Endothelial cell of umbilical vein (primary cell): ENCODE measurements around the gene LAMA5. TPM values are rescaled to one million over a fixed set of nuclear protein-coding genes. Genes with fewer than 3 reads are reported as not detected.

Experiments
- BruUV-seq: library from RNA; stranded (reverse); fragments of 400-500 nt; replicated peaks from 2 replicates; lab custom pipeline; 2021; lab: Mats Ljungman, UMichigan
- CTCF ChIA-PET: fragments of 300-600, 350-600 bp; sonication (Branson Sonifier 250); formaldehyde crosslinking; loops from one replicate; lab custom pipeline; 2021; ENCODE audit warnings: antibody characterized with exemption, inconsistent platforms; lab: Charles Lee
- POLR2A ChIA-PET: fragments of 300-600, 350-600 bp; sonication (Branson Sonifier 250); formaldehyde crosslinking; loops from one replicate; lab custom pipeline; 2021; ENCODE audit warnings: antibody characterized with exemption, inconsistent platforms; lab: Charles Lee
- DNase-seq: peaks from one replicate; pipeline ENCODE4 v3.0.0-alpha.2; 2011; ENCODE audit warnings: low read depth, low spot score
- FAIRE-seq: peaks from 2 replicates; lab custom pipeline; 2011; peaks lifted over from hg19 to GRCh38; lab: Jason Lieb, UNC
- H2AFZ ChIP-seq: 2 replicates; pipeline ENCODE4 v1.6.0; 2012; ENCODE audit warnings: low read depth, low read length, control low read depth, inconsistent platforms
- H3K27ac ChIP-seq: 2 replicates; pipeline ENCODE4 v1.5.1; 2011; ENCODE audit warnings: low read depth, mild to moderate bottlenecking, control low read depth, low read length, moderate library complexity; ENCODE audit not compliant: insufficient read depth
- H3K27me3 ChIP-seq, 2 experiments: 2 replicates each; pipeline versions ENCODE4 v1.6.0 to v1.6.1; 2011; ENCODE audit warnings: low read length in 2 of 2, mixed read lengths in 1 of 2; ENCODE audit not compliant: control insufficient read depth in 2 of 2, insufficient read depth in 2 of 2
- H3K36me3 ChIP-seq, 2 experiments: 2 replicates in 1 of 2; 3 replicates in 1 of 2; pipeline ENCODE4 v1.5.1; 2011; ENCODE audit warnings: low read length in 2 of 2, mild to moderate bottlenecking in 1 of 2, moderate library complexity in 1 of 2; ENCODE audit not compliant: control insufficient read depth in 2 of 2, insufficient read depth in 2 of 2; ENCODE audit errors: extremely low read depth in 1 of 2
- H3K4me1 ChIP-seq: 3 replicates; pipeline ENCODE4 v1.5.1; 2011; ENCODE audit warnings: mild to moderate bottlenecking, low read length; ENCODE audit not compliant: control insufficient read depth, insufficient read depth; ENCODE audit errors: extremely low read depth
- H3K4me2 ChIP-seq: 2 replicates; pipeline ENCODE4 v1.6.1; 2011; ENCODE audit warnings: low read length, control low read depth, mixed read lengths; ENCODE audit not compliant: insufficient read depth
- H3K4me3 ChIP-seq, 3 experiments: fragments of 200-600 bp in 1 of 3; sonication (generic), shearing (Covaris generic) in 1 of 3; replicated peaks in 1 of 3; 2 replicates each; pipeline ENCODE4 v1.5.1; 2011 to 2016; ENCODE audit warnings: control low read depth in 3 of 3, low read length in 3 of 3, mild to moderate bottlenecking in 2 of 3, inconsistent platforms in 1 of 3, low read depth in 1 of 3, moderate library complexity in 1 of 3; ENCODE audit not compliant: insufficient read depth in 1 of 3
- H3K79me2 ChIP-seq: 2 replicates; pipeline ENCODE4 v1.6.0; 2012; ENCODE audit warnings: low read length, inconsistent platforms; ENCODE audit not compliant: control insufficient read depth, insufficient read depth
- H3K9ac ChIP-seq: replicated peaks from 2 replicates; pipeline ENCODE3; 2011; ENCODE audit warnings: low read length, control low read depth; ENCODE audit not compliant: insufficient read depth; ENCODE audit errors: extremely low read depth
- H3K9me1 ChIP-seq: replicated peaks from 3 replicates; pipeline ENCODE4 v1.6.0; 2011; ENCODE audit warnings: mild to moderate bottlenecking, low read length; ENCODE audit not compliant: control insufficient read depth, insufficient read depth; ENCODE audit errors: extremely low read depth
- H3K9me3 ChIP-seq: replicated peaks from 2 replicates; pipeline ENCODE4 v1.5.1; 2012; ENCODE audit warnings: low read length, inconsistent platforms; ENCODE audit not compliant: control insufficient read depth, insufficient read depth
- H4K20me1 ChIP-seq: replicated peaks from 2 replicates; pipeline ENCODE3; 2011; ENCODE audit warnings: mild to moderate bottlenecking, low read length; ENCODE audit not compliant: control insufficient read depth, insufficient read depth; ENCODE audit errors: extremely low read depth
- CTCF ChIP-seq, 2 donors: IDR thresholded peaks; 1 replicate in 1 of 2; 2 replicates in 1 of 2; pipeline ENCODE4 v1.5.1; 2011; ENCODE audit warnings: low read length in 2 of 2, mild to moderate bottlenecking in 2 of 2, moderate library complexity in 2 of 2, control low read depth in 1 of 2, inconsistent platforms in 1 of 2, low read depth in 1 of 2; ENCODE audit not compliant: insufficient read depth in 1 of 2; ENCODE audit errors: extremely low read depth in 1 of 2
- EZH2 ChIP-seq: IDR thresholded peaks from 2 replicates; pipeline ENCODE4 v1.6.1; 2012; ENCODE audit warnings: borderline replicate concordance, low read depth, mild to moderate bottlenecking, moderate library complexity, low read length, inconsistent platforms; ENCODE audit not compliant: severe bottlenecking
- FOS ChIP-seq: IDR thresholded peaks from 2 replicates; pipeline ENCODE4 v1.6.1; 2011; ENCODE audit warnings: mild to moderate bottlenecking, low read length, moderate library complexity, borderline replicate concordance; ENCODE audit not compliant: insufficient read depth
- GATA2 ChIP-seq: IDR thresholded peaks from 2 replicates; pipeline ENCODE4 v1.7.0; 2011; ENCODE audit warnings: low read depth, mild to moderate bottlenecking, moderate library complexity, mixed read lengths, low read length; ENCODE audit not compliant: insufficient read length, insufficient read depth
- JUN ChIP-seq: IDR thresholded peaks from 2 replicates; pipeline ENCODE4 v1.6.1; 2011; ENCODE audit warnings: borderline replicate concordance, low read depth; ENCODE audit not compliant: insufficient read length, insufficient read depth
- MAX ChIP-seq: IDR thresholded peaks from 2 replicates; pipeline ENCODE4 v1.6.1; 2011; ENCODE audit not compliant: insufficient read depth, insufficient read length
- MYC ChIP-seq: IDR thresholded peaks from one replicate; pipeline ENCODE4 v1.6.1; 2011; ENCODE audit warnings: mild to moderate bottlenecking, low read depth, low read length
- POLR2A ChIP-seq: IDR thresholded peaks from 2 replicates; pipeline ENCODE4 v1.6.1; 2012; ENCODE audit warnings: low read depth, mild to moderate bottlenecking, control low read depth, low read length
- POLR2AphosphoS5 ChIP-seq: IDR thresholded peaks from 2 replicates; pipeline ENCODE4 v1.6.1; 2012; ENCODE audit warnings: low read depth, mild to moderate bottlenecking, control low read depth, low read length, moderate library complexity; ENCODE audit not compliant: insufficient read depth
- dilution Hi-C: fragments of 300-500 bp; cut with MboI; formaldehyde crosslinking; loops from one replicate; pipeline ENCODE4 v1.15.0; 2019; ENCODE audit warnings: low sequenced_read_pairs; ENCODE audit not compliant: extremely low pct_ligation_motif_present
- intact Hi-C: fragments of 100-400 bp; cut with micrococcal nuclease; formaldehyde crosslinking; loops from one replicate; pipeline ENCODE4 v1.10.0; 2022
- polyA plus RNA-seq, 4 experiments: library from polyadenylated mRNA; depleted of rRNA in 3 of 4; stranded (reverse) in 3 of 4; unstranded in 1 of 4; fragments of >200 nt; gene quantifications; 2 replicates each; pipeline versions ENCODE4 v1.2.1 to v1.2.3, GENCODE V29; 2011 to 2012; ENCODE audit warnings: missing spikeins in 1 of 4
- total RNA-seq: library from RNA; stranded (reverse); gene quantifications from 2 replicates; pipeline ENCODE4 v1.2.3, GENCODE V29; 2021

Gene LAMA5
- total and polyA plus RNA-seq, 2 donors (not counting 3 experiments of a cell fraction or from before 2014, with no cell fraction given), result 24.0 to 145 TPM

- Histone ChIP-seq H4K20me1 (no peaks in the 10 kb centered on the region), H2AFZ (no peak overlapping the region), H3K4me1 (no peaks in the 10 kb centered on the region), H3K9ac (no peak overlapping the region), H3K9me3 (no peaks in the 10 kb centered on the region), H3K79me2 (no peaks in the 10 kb centered on the region), H3K36me3 (peaks cover 24 to 61% of the 10 kb centered on the region in 2 experiments), H3K4me2 (no peak overlapping the region), H3K4me3 (no peak overlapping the region), H3K9me1 (no peaks in the 10 kb centered on the region), H3K27ac (no peak overlapping the region), H3K27me3 (no peaks in the 10 kb centered on the region)
- FAIRE-seq (no peak), DNase-seq (no peak)
- BruUV-seq, result no TSS peak
- ChIA-PET POLR2A (no interaction called here), CTCF (interaction anchor here (0.7 to 2.1 kb wide), 3 partner anchors 12 to 55 kb away, joined by 3 to 12 read pairs (median 7); no protein-coding TSS in a partner anchor)
- dilution Hi-C loops (no loop called here), intact Hi-C loops (no loop called here)
- TF ChIP-seq GATA2 (no peak), POLR2A (no peak), EZH2 (no peak), JUN (no peak), FOS (no peak), POLR2AphosphoS5 (no peak), MAX (no peak), MYC (no peak), CTCF (IDR thresholded peaks at IDR 0.05; ENCODE audit: extremely low read depth in 1 of 2, insufficient read depth in 1 of 2, low read depth in 1 of 2, low read length in 2 of 2) (no peak)
Measured at GRCh38 chr20:62327726-62328495, 39.2 kb downstream of the LAMA5 start.
